WTC11 (cell line): ENCODE data around the gene MICAL3. TPM values are rescaled to one million over a fixed set of nuclear protein-coding genes. Genes with fewer than 3 reads are reported as not detected.
A peak's percentile ranks its signal among the peaks of the same experiment; 100 is the strongest.

ENCODE experiments used
- ATAC-seq: fragments of 200-7000 bp; cut with Tn5 transposase; 2 replicates; pipeline ENCODE4 v1.10.0; 2021; ENCODE audit warnings: mild to moderate bottlenecking, moderate library complexity
- CTCF ChIA-PET: fragments of 300-600 bp; sonication (Branson Sonifier 250); formaldehyde crosslinking; loops from one replicate; lab custom pipeline; 2021; ENCODE audit warnings: antibody characterized with exemption; lab: Charles Lee
- POLR2A ChIA-PET: fragments of 350-600 bp; sonication (Branson Sonifier 250); formaldehyde crosslinking; loops from one replicate; lab custom pipeline; 2021; ENCODE audit warnings: antibody characterized with exemption; lab: Charles Lee
- DNase-seq: peaks from one replicate; pipeline ENCODE4 v3.0.0; 2021; ENCODE audit warnings: low spot score
- H3K27ac Mint-ChIP-seq: 2 replicates; pipeline ENCODE4 v1.8.0; 2021; ENCODE audit warnings: mixed read lengths
- H3K27me3 Mint-ChIP-seq: 2 replicates; pipeline ENCODE4 v1.8.0; 2021; ENCODE audit warnings: low read depth, mild to moderate bottlenecking, moderate library complexity, mixed read lengths
- H3K36me3 Mint-ChIP-seq: 2 replicates; pipeline ENCODE4 v1.8.0; 2021; ENCODE audit warnings: mixed read lengths
- H3K4me1 Mint-ChIP-seq: 2 replicates; pipeline ENCODE4 v1.8.0; 2022; ENCODE audit warnings: mixed read lengths
- H3K4me3 Mint-ChIP-seq: 2 replicates; pipeline ENCODE4 v1.8.0; 2021; ENCODE audit warnings: mild to moderate bottlenecking, moderate library complexity, mixed read lengths
- H3K9me3 Mint-ChIP-seq: 2 replicates; pipeline ENCODE4 v1.8.0; 2021; ENCODE audit warnings: mixed read lengths
- FOXJ3 ChIP-seq: sonication (generic); formaldehyde crosslinking; IDR thresholded peaks from 2 replicates; pipeline ENCODE4 v1.9.0; 2021; ENCODE audit warnings: missing genetic modification reagents, mild to moderate bottlenecking, borderline replicate concordance
- HMGA2 ChIP-seq: fragments of 250-450 bp; sonication (Bioruptor Pico); IDR thresholded peaks from 2 replicates; pipeline ENCODE4 v1.4.0; 2021; ENCODE audit warnings: mild to moderate bottlenecking, moderate library complexity
- KAT7 ChIP-seq: sonication (generic); formaldehyde crosslinking; IDR thresholded peaks from 2 replicates; pipeline ENCODE4 v1.8.1; 2023; ENCODE audit warnings: missing genetic modification reagents, mild to moderate bottlenecking, borderline replicate concordance
- NR3C1 ChIP-seq: sonication (generic); formaldehyde crosslinking; conservative IDR thresholded peaks from 2 replicates; pipeline ENCODE4 v1.8.1; 2023; ENCODE audit warnings: low read depth, mild to moderate bottlenecking, missing genetic modification reagents
- RELA ChIP-seq: sonication (generic); formaldehyde crosslinking; IDR thresholded peaks from 2 replicates; pipeline ENCODE4 v1.8.1; 2022; ENCODE audit warnings: missing genetic modification reagents, mild to moderate bottlenecking, borderline replicate concordance
- RORB ChIP-seq: fragments of 250-450 bp; sonication (Bioruptor Pico); IDR thresholded peaks from 2 replicates; pipeline ENCODE4 v1.9.0; 2021; ENCODE audit warnings: mild to moderate bottlenecking
- SMAD3 ChIP-seq: sonication (generic); formaldehyde crosslinking; IDR thresholded peaks from 2 replicates; pipeline ENCODE4 v1.8.0; 2022; ENCODE audit warnings: missing genetic modification reagents, mild to moderate bottlenecking, borderline replicate concordance
- ZNF232 ChIP-seq: sonication (generic); formaldehyde crosslinking; IDR thresholded peaks from 2 replicates; pipeline ENCODE4 v1.8.0; 2022; ENCODE audit warnings: mild to moderate bottlenecking, missing genetic modification reagents
- total RNA-seq: library from RNA; stranded (reverse); gene quantifications from 3 replicates; pipeline ENCODE4 v1.2.3, GENCODE V29; 2021
- TF ChIP-seq, protein P1 (sequence below): sonication (generic); formaldehyde crosslinking; IDR thresholded peaks from 2 replicates; pipeline ENCODE4 v1.8.0; 2022; ENCODE audit warnings: mild to moderate bottlenecking, missing genetic modification reagents
- TF ChIP-seq, protein P2 (sequence below): fragments of 250-450 bp; sonication (Bioruptor Pico); IDR thresholded peaks from 2 replicates; pipeline ENCODE4 v1.8.0; 2021; ENCODE audit warnings: mild to moderate bottlenecking
- TF ChIP-seq, protein P3 (sequence below): sonication (generic); formaldehyde crosslinking; conservative IDR thresholded peaks from 2 replicates; pipeline ENCODE4 v1.8.1; 2023; ENCODE audit warnings: mild to moderate bottlenecking, low read depth, missing genetic modification reagents, moderate library complexity
- TF ChIP-seq, protein P4 (sequence below): sonication (generic); formaldehyde crosslinking; IDR thresholded peaks from 2 replicates; pipeline ENCODE4 v1.8.0; 2022; ENCODE audit warnings: mild to moderate bottlenecking, missing genetic modification reagents
- TF ChIP-seq, protein P5 (sequence below): fragments of 250-450 bp; sonication (Bioruptor Pico); IDR thresholded peaks from 2 replicates; pipeline ENCODE4 v1.9.0; 2021; ENCODE audit warnings: mild to moderate bottlenecking, borderline replicate concordance
- TF ChIP-seq, protein P6 (sequence below): sonication (generic); formaldehyde crosslinking; IDR thresholded peaks from 2 replicates; pipeline ENCODE4 v1.8.1; 2023; ENCODE audit warnings: mild to moderate bottlenecking, missing genetic modification reagents
- TF ChIP-seq, protein P7 (sequence below): fragments of 250-450 bp; sonication (Bioruptor Pico); IDR thresholded peaks from 2 replicates; pipeline ENCODE4 v2.1.2; 2022; ENCODE audit warnings: mild to moderate bottlenecking, moderate library complexity
- TF ChIP-seq, protein P8 (sequence below): sonication (generic); formaldehyde crosslinking; IDR thresholded peaks from 2 replicates; pipeline ENCODE4 v1.8.0; 2023; ENCODE audit warnings: mild to moderate bottlenecking, missing genetic modification reagents
- TF ChIP-seq, protein P9 (sequence below): sonication (generic); formaldehyde crosslinking; IDR thresholded peaks from 2 replicates; pipeline ENCODE4 v1.8.1; 2022; ENCODE audit warnings: mild to moderate bottlenecking, moderate library complexity, missing genetic modification reagents

The MICAL3 gene
- total RNA-seq, 1 experiment from 2014 or later: 41.2 TPM

DNA sequence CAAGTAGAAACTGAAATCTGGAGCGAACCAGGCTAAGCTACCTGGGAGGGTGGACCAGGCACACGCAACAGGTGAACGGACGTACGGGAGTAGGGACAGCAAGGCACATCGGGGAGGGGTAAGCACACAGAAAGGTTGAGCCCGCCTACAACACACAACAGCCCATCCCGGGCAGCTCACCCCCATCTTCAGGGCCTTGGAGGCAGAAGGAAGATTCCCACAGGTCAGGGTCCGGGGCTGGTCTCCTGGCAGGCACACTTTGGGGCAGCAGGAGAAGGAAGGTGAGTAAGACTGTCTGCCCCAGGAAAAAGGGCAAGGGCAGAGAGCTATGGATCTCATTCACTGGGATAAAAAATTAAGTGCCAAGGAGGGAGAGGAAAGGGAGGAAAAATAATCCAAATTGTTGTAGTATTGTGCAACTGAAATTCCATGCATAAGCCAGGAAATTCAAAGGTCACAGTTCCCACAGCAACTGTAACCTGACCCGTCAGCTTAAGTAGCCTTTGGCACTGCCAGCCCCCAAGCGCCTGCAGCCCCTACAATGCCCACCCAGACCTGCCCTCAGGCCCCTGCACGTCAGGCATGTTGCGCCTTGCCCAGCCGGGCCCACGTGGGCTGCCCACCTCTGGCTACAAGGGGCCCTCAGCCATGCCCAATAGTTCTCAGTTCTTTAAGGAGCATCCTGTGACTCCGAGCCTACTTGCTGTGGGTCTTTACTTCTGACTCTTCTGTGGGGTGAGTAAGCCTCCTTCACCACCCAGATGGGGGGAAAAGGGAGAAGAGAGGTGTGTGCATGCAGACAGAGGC is 51.8 kb downstream of the MICAL3 start:
- no peaks in the 10 kb centered on the region for H3K27me3 Mint-ChIP-seq
- H3K4me3 Mint-ChIP-seq: no peak overlapping the region
- ATAC-seq (peak; percentile 75), DNase-seq (no peak)
- peaks cover 26% of the 10 kb centered on the region for H3K4me1 Mint-ChIP-seq
- 0 out of 2 replicates have a peak, but pooled peaks cover 7% of the 10 kb centered on the region for H3K36me3 Mint-ChIP-seq
- peak overlapping the region; percentile 38 for H3K27ac Mint-ChIP-seq
- H3K9me3 Mint-ChIP-seq: peaks cover 5% of the 10 kb centered on the region; the same call in 1 of the 2 replicates
- CTCF ChIA-PET: interaction anchor here (1.0 to 1.7 kb wide), 3 partner anchors 28 to 230 kb away, joined by 3 to 6 read pairs (median 3); no protein-coding TSS in a partner anchor
- POLR2A ChIA-PET: interaction anchor here (0.5 kb wide), 1 partner anchor 179 kb away, joined by 4 read pairs; no protein-coding TSS in a partner anchor
- TF ChIP-seq HMGA2 (CRISPR knock-in tag) (no peak), SMAD3 (no peak), KAT7 (CRISPR knock-in tag) (no peak), RELA (no peak), ZNF232 (CRISPR knock-in tag) (no peak), FOXJ3 (CRISPR knock-in tag) (no peak), RORB (no peak), NR3C1 (CRISPR knock-in tag) (no peak)
- TF ChIP-seq, protein P1, sequence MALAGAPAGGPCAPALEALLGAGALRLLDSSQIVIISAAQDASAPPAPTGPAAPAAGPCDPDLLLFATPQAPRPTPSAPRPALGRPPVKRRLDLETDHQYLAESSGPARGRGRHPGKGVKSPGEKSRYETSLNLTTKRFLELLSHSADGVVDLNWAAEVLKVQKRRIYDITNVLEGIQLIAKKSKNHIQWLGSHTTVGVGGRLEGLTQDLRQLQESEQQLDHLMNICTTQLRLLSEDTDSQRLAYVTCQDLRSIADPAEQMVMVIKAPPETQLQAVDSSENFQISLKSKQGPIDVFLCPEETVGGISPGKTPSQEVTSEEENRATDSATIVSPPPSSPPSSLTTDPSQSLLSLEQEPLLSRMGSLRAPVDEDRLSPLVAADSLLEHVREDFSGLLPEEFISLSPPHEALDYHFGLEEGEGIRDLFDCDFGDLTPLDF (CRISPR knock-in tag): no peak
- TF ChIP-seq, protein P2, sequence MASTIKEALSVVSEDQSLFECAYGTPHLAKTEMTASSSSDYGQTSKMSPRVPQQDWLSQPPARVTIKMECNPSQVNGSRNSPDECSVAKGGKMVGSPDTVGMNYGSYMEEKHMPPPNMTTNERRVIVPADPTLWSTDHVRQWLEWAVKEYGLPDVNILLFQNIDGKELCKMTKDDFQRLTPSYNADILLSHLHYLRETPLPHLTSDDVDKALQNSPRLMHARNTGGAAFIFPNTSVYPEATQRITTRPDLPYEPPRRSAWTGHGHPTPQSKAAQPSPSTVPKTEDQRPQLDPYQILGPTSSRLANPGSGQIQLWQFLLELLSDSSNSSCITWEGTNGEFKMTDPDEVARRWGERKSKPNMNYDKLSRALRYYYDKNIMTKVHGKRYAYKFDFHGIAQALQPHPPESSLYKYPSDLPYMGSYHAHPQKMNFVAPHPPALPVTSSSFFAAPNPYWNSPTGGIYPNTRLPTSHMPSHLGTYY (CRISPR knock-in tag): no peak
- TF ChIP-seq, protein P3, sequence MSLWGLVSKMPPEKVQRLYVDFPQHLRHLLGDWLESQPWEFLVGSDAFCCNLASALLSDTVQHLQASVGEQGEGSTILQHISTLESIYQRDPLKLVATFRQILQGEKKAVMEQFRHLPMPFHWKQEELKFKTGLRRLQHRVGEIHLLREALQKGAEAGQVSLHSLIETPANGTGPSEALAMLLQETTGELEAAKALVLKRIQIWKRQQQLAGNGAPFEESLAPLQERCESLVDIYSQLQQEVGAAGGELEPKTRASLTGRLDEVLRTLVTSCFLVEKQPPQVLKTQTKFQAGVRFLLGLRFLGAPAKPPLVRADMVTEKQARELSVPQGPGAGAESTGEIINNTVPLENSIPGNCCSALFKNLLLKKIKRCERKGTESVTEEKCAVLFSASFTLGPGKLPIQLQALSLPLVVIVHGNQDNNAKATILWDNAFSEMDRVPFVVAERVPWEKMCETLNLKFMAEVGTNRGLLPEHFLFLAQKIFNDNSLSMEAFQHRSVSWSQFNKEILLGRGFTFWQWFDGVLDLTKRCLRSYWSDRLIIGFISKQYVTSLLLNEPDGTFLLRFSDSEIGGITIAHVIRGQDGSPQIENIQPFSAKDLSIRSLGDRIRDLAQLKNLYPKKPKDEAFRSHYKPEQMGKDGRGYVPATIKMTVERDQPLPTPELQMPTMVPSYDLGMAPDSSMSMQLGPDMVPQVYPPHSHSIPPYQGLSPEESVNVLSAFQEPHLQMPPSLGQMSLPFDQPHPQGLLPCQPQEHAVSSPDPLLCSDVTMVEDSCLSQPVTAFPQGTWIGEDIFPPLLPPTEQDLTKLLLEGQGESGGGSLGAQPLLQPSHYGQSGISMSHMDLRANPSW: no peak
- TF ChIP-seq, protein P4, sequence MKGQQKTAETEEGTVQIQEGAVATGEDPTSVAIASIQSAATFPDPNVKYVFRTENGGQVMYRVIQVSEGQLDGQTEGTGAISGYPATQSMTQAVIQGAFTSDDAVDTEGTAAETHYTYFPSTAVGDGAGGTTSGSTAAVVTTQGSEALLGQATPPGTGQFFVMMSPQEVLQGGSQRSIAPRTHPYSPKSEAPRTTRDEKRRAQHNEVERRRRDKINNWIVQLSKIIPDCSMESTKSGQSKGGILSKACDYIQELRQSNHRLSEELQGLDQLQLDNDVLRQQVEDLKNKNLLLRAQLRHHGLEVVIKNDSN (CRISPR knock-in tag): no peak
- TF ChIP-seq, protein P5, sequence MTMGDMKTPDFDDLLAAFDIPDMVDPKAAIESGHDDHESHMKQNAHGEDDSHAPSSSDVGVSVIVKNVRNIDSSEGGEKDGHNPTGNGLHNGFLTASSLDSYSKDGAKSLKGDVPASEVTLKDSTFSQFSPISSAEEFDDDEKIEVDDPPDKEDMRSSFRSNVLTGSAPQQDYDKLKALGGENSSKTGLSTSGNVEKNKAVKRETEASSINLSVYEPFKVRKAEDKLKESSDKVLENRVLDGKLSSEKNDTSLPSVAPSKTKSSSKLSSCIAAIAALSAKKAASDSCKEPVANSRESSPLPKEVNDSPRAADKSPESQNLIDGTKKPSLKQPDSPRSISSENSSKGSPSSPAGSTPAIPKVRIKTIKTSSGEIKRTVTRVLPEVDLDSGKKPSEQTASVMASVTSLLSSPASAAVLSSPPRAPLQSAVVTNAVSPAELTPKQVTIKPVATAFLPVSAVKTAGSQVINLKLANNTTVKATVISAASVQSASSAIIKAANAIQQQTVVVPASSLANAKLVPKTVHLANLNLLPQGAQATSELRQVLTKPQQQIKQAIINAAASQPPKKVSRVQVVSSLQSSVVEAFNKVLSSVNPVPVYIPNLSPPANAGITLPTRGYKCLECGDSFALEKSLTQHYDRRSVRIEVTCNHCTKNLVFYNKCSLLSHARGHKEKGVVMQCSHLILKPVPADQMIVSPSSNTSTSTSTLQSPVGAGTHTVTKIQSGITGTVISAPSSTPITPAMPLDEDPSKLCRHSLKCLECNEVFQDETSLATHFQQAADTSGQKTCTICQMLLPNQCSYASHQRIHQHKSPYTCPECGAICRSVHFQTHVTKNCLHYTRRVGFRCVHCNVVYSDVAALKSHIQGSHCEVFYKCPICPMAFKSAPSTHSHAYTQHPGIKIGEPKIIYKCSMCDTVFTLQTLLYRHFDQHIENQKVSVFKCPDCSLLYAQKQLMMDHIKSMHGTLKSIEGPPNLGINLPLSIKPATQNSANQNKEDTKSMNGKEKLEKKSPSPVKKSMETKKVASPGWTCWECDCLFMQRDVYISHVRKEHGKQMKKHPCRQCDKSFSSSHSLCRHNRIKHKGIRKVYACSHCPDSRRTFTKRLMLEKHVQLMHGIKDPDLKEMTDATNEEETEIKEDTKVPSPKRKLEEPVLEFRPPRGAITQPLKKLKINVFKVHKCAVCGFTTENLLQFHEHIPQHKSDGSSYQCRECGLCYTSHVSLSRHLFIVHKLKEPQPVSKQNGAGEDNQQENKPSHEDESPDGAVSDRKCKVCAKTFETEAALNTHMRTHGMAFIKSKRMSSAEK: no peak
- TF ChIP-seq, protein P6, sequence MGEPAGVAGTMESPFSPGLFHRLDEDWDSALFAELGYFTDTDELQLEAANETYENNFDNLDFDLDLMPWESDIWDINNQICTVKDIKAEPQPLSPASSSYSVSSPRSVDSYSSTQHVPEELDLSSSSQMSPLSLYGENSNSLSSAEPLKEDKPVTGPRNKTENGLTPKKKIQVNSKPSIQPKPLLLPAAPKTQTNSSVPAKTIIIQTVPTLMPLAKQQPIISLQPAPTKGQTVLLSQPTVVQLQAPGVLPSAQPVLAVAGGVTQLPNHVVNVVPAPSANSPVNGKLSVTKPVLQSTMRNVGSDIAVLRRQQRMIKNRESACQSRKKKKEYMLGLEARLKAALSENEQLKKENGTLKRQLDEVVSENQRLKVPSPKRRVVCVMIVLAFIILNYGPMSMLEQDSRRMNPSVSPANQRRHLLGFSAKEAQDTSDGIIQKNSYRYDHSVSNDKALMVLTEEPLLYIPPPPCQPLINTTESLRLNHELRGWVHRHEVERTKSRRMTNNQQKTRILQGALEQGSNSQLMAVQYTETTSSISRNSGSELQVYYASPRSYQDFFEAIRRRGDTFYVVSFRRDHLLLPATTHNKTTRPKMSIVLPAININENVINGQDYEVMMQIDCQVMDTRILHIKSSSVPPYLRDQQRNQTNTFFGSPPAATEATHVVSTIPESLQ (CRISPR knock-in tag): no peak
- TF ChIP-seq, protein P7, sequence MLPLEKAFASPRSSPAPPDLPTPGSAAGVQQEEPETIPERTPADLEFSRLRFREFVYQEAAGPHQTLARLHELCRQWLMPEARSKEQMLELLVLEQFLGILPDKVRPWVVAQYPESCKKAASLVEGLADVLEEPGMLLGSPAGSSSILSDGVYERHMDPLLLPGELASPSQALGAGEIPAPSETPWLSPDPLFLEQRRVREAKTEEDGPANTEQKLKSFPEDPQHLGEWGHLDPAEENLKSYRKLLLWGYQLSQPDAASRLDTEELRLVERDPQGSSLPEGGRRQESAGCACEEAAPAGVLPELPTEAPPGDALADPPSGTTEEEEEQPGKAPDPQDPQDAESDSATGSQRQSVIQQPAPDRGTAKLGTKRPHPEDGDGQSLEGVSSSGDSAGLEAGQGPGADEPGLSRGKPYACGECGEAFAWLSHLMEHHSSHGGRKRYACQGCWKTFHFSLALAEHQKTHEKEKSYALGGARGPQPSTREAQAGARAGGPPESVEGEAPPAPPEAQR (CRISPR knock-in tag): no peak
- TF ChIP-seq, protein P8, sequence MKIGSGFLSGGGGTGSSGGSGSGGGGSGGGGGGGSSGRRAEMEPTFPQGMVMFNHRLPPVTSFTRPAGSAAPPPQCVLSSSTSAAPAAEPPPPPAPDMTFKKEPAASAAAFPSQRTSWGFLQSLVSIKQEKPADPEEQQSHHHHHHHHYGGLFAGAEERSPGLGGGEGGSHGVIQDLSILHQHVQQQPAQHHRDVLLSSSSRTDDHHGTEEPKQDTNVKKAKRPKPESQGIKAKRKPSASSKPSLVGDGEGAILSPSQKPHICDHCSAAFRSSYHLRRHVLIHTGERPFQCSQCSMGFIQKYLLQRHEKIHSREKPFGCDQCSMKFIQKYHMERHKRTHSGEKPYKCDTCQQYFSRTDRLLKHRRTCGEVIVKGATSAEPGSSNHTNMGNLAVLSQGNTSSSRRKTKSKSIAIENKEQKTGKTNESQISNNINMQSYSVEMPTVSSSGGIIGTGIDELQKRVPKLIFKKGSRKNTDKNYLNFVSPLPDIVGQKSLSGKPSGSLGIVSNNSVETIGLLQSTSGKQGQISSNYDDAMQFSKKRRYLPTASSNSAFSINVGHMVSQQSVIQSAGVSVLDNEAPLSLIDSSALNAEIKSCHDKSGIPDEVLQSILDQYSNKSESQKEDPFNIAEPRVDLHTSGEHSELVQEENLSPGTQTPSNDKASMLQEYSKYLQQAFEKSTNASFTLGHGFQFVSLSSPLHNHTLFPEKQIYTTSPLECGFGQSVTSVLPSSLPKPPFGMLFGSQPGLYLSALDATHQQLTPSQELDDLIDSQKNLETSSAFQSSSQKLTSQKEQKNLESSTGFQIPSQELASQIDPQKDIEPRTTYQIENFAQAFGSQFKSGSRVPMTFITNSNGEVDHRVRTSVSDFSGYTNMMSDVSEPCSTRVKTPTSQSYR (CRISPR knock-in tag): no peak
- TF ChIP-seq, protein P9, sequence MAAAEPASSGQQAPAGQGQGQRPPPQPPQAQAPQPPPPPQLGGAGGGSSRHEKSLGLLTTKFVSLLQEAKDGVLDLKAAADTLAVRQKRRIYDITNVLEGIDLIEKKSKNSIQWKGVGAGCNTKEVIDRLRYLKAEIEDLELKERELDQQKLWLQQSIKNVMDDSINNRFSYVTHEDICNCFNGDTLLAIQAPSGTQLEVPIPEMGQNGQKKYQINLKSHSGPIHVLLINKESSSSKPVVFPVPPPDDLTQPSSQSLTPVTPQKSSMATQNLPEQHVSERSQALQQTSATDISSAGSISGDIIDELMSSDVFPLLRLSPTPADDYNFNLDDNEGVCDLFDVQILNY (CRISPR knock-in tag): no peak
